Muscle of back (tissue), 11 donors: ENCODE measurements around the gene FAM76B. TPM values are rescaled to one million over a fixed set of nuclear protein-coding genes. Genes with fewer than 3 reads are reported as not detected.

Experiments used
- DNase-seq, 3 donors: peaks; one replicate each; pipeline versions ENCODE4 v3.0.0 to v3.0.0-alpha.2; 2013
- polyA plus RNA-seq, 10 donors: library from polyadenylated mRNA; unstranded; fragments of 120-200 nt; gene quantifications; one replicate each; pipeline ENCODE4 v1.2.1, GENCODE V29; 2013; ENCODE audit not compliant: insufficient read length in 10 of 10

Gene FAM76B
- polyA plus RNA-seq, 10 donors: 16.3 to 32.5 (median 23.5) TPM

DNA sequence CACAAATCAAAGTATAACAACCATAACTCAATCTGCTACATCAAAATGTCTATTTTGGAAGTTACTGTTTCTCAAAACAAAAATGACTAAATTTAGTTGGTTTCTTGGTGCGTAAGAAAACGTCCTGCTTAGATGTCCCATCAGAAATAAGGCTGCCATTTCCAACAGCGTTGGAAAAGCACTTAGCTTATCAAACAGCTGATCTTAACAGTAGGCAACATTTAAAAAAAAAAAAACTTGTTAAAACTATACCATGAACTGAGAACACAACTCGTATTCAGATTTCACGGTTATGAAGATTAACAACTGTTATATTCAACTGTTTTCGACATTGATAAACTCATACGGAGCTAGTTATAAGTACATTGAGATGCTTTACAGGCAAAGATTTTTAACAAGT, 3.1 kb upstream of the FAM76B start:
- DNase-seq: no peak

DNA sequence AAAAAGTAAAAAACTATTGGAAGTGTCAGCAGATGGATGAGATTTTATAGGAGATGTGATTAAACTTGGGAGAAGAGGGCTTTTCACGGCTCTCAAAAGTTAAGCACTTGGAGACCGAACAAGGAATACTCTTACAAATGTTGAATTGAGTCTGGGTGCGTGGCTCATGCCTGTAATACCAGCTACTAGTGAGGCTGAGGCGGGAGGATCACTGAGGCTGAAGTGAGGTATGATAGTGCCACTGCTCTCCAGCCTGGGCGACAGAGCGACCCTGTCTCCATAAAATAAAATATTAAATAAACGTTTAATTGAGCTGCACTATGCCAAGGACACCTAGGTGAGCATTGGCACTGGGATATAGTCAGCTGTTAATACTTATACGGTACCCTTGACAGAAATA, 2.6 kb upstream of the FAM76B start:
- DNase-seq: no peak

DNA sequence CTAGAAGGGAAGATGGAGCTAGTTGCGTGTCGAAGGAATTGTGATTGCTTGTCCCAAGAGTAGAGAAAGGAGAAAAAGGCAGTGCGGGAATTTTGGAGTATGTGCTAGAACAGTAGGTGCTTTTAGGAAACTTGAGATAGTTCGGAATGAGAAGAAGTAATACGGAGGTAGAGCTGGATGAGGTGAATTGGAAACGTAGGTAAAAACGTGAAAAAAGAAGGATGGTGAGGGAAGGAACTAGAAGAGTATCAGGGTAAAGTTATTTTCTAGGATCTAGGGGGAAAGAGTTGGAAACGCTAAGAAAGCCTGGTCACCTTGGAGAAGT, 2.1 kb upstream of the FAM76B start:
- DNase-seq: peak in 1 of 3 donors; percentile 13

DNA sequence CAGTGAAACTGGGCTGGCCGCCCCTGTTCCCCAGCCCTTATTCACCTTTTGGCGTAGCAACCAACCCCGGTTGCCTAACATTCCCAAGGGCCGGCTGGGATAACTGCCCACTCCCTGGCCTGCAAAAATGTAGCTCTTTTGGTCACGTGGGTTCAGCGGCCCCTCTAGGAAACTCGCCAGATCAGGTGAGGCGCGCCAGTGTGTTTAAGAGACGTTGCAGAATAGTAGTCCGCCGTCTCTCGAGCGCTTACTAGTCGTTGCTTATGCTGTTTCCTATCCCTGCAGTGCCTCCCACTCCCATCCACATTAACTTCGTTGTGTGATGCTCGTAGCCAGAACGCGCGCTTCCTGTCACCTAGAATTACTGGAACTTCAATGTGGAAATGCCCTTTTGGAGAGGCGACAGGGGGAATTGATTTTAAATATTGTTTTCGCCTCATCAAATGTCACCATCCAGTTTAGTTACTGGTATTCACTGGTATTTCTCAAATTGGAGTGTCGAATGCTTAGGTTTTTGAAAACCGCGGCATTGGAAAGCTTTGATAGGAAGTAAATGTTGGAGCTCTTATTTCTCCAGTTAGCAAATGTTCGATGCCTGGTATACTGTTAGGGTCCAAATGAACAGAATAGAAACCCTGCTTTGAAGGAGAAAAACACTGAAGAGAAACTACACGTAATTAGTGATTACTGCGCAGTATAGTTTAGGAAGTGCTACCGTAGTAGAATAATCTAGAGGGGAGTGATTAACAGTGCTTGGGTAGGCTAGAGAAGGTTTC, 1.5 kb upstream of the FAM76B start:
- peak; percentile 32 to 88 (median 70) for DNase-seq

GRCh38 chr11:95790123-95790932, 746 bp upstream of the FAM76B start, which contains the start of gene CEP57:
CEP57 (plus strand) TSS chr11:95790498; CDS start chr11:95790699, 201 bp downstream.
- DNase-seq: peak; percentile 99

- DNase-seq: peak in 2 of 3 donors; percentile 21 to 33
Observed at GRCh38 chr11:95788921-95789505, 569 bp downstream of the FAM76B start.

DNA sequence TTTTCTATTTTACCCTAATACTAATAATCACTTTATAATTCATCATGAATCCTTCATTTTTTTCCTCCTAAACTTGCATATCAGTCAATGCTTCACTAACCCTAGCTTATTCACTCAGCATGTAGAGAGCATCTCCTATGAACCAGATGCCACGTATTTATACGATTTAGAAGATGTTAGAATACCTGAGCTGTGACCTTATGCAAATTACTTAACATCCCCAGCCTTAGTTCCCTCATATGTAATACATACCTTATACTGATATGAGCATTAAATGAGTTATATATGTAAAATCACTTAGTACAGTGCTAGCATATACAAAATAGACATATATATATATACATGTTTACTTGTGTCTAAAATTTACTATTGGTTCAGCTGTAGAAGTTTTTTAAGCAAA, 9.0 kb downstream of the FAM76B start:
- DNase-seq: no peak

- no peak for DNase-seq
Observed at GRCh38 chr11:95778699-95779098, 10.9 kb downstream of the FAM76B start.

- DNase-seq: no peak
Observed at GRCh38 chr11:95776859-95777258, 12.7 kb downstream of the FAM76B start.

DNA sequence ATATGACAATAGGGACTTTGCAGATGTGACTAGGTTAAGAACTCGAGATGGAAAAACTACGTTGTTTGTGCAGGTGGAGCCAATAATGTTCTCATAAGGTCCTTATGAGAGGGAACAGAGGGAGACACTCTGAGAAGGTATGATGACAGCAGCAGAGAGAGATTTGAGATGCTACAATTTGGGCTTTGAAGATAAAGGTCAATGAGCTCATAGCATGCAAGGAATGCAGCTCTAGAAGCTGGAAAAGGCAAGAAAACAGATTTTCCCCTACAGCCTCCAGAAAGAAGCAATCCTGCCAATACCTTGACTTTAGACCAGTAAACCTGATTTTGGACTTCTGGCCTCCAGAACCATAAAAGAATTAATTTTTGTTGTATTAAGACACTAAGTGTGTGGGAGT, 21.1 kb downstream of the FAM76B start:
- DNase-seq: no peak

DNA sequence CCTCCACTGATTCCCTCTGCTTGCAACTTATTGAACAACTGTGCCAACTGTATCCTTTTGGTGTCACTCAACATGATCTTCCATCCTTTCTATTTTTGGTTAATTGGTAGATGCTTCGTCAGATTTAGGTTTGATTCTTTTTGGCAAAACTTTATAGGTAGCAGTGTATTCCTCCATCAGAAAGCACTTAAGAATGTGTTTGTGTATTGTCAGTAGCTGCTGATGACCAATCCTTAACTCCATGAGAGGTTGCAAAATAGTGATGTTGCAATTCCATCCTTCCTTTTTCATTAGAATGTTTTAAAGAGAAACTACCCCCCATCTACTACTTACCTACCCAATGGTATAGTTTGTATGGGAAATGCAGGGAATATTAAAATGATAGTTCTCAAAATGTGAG, 22.1 kb downstream of the FAM76B start:
- DNase-seq: peak in 2 of 3 donors; percentile 12 to 13

GRCh38 chr11:95766701-95767100, 22.9 kb downstream of the FAM76B start:
- no peak for DNase-seq

DNA sequence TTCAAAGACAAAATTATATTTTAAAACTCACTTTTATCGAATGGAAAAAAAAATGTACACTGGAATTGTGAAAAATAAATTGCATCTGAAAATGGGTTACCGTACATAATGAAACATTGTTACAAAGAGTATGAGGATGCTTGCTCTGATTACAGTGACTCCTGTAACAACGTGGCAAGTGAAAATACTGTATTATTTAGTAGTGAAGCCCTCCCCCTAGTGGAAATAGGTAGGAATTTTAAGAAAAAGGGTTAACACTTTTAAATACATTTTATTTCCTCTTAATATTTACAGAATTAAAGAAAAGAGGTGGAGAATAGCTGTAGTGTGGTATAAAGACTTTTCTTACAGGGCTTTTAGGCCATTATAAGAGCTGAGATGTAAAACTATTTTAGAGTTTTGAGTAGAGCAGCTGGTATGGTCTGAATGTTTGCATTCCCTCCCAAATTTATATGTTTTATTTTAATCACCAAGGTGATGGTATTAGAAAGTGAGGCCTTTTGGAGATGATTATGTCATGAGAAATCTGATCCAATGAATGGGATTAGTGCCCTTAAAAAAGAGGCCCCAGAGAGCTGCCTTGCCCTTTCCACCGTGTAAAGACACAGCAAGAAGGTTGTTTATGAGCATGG, 25.2 kb downstream of the FAM76B start:
- peak; percentile 60 to 78 (median 61) for DNase-seq

GRCh38 chr11:95762534-95762933, 27.0 kb downstream of the FAM76B start:
- peak in 1 of 3 donors; percentile 18 for DNase-seq

- peak in 2 of 3 donors; percentile 18 to 43 for DNase-seq
Observed at GRCh38 chr11:95760941-95761340, 28.6 kb downstream of the FAM76B start.

DNA sequence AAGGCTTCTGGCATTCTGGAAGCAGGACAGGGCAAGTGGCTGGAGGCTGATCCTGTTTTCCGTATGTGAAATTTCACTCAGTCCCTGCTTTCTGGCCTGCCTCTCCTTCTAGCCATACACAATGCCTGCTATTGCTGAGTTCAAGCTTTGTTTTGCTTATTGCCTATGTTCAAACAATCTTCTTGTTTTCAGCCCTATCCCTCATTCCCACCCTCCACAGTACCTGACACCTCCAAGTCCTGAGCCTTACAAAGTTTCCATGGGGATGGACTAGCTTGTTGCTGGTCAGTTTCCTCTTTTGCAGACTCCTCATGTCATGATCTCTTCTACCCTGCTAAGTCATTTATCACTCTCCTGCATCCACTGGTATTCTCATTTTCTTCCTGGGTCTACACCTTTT, 38.1 kb downstream of the FAM76B start:
- DNase-seq: no peak

DNA sequence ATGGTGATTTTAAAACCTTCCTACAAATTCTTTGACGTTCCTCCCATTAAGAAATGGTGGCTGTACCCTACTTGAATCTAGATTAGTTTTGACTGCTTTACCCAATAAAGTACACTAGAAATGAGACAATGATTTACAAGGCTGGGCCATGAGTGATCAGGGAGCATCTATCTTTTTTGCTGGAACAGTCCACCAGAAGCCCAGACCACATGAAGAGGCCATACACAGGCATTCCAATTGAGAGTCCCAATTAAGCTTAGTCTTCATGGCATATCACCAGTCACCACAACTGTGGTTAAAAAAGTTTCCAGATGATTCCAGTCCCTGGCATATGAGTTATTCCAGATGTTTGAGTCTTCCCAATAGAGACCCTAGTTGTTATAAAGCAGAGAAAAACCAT, 39.5 kb downstream of the FAM76B start:
- DNase-seq: no peak

DNA sequence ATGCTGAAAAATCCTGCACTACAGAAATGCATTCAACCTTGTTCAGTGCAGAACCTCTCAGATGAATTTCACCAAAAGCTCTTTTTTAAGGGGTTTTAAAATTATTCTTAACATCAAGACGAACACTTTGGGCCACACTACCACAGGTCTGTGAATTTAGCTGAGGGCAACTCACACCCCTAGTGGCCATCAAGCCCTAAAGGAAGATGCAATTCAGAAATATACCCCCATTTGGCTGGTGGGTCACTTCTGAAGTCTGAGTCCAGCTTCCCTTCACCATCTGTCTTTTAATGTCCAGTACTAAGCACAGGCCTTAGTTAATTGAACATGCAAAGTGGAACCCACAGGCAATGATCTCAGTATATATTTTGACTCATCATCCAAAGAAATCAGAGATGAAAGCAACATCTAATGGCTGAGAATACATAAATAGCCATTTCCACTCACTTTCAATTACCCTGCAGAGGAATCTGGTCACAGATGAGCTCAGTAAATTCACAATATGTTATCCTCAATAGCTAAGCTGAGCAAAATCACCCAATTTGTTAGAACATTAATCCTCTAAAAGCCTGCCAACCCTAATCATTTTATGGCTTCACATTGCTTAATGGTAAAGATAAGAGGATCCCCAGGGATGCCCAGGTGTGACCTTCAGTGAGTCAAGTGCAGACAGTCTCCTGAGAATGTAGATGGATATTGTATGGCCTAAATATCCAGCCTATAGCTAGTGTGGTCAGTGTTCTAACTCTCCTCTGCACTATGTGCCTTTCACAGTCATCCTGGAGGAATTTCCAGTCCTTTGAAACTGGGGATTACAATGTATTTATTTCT, 50.3 kb downstream of the FAM76B start:
- no peak for DNase-seq

- no peak for DNase-seq
Observed at GRCh38 chr11:95736809-95737208, 52.8 kb downstream of the FAM76B start.

- peak in 1 of 3 donors; percentile 15 for DNase-seq
Observed at GRCh38 chr11:95736355-95736754, 53.2 kb downstream of the FAM76B start.

DNA sequence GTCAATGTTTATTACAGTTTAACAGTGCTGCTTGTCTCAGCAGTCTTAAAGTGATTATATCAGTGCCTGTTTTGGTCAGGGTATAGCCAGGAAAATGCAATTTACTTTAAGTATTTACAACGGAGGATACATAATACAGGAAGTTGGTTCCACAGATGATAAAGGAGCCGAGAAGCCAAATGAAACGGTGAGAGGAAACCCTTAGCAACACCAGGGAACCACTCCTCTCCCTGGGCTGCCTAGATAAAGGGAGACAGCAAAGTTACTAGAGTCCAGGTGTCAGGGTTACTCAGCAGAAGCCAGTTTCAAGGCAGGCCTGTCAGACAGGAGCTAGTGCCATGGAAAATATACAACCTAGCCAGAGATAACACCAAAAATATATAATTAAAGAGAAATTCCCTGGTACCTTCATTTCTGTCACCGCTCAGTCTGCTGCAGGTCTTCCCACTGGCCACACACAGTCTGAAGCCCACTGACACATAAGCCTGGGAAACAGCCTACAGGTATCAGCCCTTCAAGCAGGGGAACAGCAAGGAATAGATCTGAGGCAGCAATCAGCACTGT, 55.5 kb downstream of the FAM76B start:
- no peak for DNase-seq
